ENCODE data around the gene MED20.

The MED20 gene

GRCh38 chr6:41935685-41936072, 14.7 kb upstream of the MED20 start:
- DNase-seq (ENCODE audit: low read depth): no peak
- TF ChIP-seq, protein P1, sequence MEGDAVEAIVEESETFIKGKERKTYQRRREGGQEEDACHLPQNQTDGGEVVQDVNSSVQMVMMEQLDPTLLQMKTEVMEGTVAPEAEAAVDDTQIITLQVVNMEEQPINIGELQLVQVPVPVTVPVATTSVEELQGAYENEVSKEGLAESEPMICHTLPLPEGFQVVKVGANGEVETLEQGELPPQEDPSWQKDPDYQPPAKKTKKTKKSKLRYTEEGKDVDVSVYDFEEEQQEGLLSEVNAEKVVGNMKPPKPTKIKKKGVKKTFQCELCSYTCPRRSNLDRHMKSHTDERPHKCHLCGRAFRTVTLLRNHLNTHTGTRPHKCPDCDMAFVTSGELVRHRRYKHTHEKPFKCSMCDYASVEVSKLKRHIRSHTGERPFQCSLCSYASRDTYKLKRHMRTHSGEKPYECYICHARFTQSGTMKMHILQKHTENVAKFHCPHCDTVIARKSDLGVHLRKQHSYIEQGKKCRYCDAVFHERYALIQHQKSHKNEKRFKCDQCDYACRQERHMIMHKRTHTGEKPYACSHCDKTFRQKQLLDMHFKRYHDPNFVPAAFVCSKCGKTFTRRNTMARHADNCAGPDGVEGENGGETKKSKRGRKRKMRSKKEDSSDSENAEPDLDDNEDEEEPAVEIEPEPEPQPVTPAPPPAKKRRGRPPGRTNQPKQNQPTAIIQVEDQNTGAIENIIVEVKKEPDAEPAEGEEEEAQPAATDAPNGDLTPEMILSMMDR (IDR thresholded peaks at IDR 0.05; ENCODE audit: low read length, missing control alignments): no peak
- H3K4me3 ChIP-seq (replicated peaks; ENCODE audit: low read depth, low read length): no peak overlapping the region

- no peak overlapping the region for H3K4me3 ChIP-seq (replicated peaks; ENCODE audit: low read depth, low read length)
- no peak for DNase-seq (ENCODE audit: low read depth)
- TF ChIP-seq, protein P1 (IDR thresholded peaks at IDR 0.05; ENCODE audit: low read length, missing control alignments): no peak
Measured at GRCh38 chr6:41935193-41935574, 14.2 kb upstream of the MED20 start.

DNA sequence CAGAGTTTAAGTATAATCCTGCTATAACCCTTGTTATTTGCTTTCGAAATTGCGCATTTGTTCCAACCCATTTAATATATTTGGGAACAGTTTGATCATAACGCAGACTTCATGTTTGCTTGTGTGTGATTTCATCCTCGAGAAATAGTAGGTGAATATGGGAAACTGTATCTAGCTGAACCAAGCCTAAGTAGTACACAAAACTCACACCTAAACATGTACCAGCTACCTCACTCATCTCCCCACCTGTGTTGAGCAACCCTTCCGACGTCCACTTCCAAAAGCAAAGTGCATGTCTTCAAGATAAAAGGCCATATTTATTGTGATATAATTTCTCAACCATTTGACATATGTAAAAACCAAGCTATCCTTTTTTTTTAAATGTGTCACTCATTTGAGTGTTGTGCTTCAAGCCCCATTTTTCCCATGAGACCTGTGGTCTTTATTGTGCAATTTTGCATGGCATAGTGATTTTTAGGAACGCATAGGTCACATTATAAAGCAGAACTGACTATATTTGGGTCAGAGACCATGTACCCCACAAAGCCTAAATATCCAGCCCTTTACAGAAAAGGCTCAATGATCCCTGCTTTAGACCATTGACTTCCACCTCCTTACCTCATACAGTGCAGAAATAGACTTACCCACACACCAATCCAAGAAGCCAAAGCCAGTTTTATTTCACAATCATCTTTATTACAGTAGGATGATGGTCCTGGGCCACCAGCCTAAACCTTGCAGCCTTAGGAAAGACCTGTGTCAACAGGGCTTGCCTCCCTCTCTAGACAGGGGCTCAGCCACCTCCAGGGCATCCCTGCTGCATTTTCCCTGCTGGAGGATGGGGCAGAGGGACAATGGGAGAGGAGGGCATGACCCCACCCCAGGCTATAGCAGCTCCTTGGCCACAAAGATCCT, 13.6 kb upstream of the MED20 start:
- TF ChIP-seq, protein P1 (IDR thresholded peaks at IDR 0.05; ENCODE audit: low read length, missing control alignments): no peak
- H3K4me3 ChIP-seq (replicated peaks; ENCODE audit: low read depth, low read length): no peak overlapping the region
- DNase-seq (ENCODE audit: low read depth): no peak

DNA sequence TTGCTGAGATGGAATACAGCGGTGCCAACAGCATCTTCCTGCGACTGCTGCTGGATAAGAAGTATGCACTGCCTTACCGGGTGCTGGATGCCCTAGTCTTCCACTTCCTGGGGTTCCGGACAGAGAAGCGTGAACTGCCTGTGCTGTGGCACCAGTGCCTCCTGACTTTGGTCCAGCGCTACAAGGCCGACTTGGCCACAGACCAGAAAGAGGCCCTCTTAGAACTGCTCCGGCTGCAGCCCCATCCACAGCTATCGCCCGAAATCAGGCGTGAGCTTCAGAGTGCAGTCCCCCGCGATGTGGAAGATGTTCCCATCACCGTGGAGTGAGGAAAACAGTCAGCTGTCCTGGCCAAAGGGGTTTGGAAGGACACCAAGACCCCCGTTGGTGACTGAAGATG, 11.4 kb upstream of the MED20 start:
- H3K4me3 ChIP-seq (replicated peaks; ENCODE audit: low read depth, low read length): no peak overlapping the region
- no peak for DNase-seq (ENCODE audit: low read depth)
- TF ChIP-seq, protein P1 (IDR thresholded peaks at IDR 0.05; ENCODE audit: low read length, missing control alignments): no peak

DNA sequence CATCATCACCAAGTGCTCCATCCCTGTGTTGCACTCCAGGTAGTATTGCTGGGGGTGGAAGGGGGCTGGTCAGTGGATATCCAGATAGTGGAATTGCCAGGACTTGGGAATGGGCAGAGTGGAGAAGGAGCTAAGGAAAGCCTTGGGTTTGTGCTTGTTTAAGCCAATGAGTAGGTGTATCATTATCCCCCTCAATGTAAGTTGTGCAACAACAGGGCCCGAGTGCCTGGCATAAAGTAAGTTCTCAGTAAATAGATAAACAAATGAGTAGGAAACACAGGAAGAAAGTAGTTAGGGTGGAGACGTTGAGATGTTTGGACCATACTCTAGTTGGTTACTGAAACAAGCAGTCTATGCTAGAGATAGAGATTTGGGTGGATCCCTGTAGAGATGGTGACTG, 10.9 kb upstream of the MED20 start:
- DNase-seq (ENCODE audit: low read depth): no peak
- TF ChIP-seq, protein P1 (IDR thresholded peaks at IDR 0.05; ENCODE audit: low read length, missing control alignments): no peak
- H3K4me3 ChIP-seq (replicated peaks; ENCODE audit: low read depth, low read length): no peak overlapping the region

DNA sequence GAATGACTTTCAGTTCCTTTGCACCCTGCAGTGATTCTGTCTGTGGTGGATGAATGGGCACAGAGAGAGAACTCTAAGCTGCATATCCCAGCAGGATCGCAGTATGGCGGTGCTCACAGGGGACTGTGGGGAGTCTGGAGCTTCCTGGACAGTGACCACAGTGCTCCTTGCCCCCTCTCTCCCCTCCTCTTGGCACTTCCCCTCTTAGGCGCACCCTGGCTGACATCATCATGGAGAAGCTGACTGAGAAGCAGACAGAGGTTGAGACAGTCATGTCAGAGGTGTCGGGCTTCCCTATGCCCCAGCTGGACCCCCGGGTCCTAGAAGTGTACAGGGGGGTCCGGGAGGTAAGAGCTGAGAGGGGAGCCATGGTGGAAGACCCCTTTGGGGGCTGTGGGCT, 9.0 kb upstream of the MED20 start:
- H3K4me3 ChIP-seq (replicated peaks; ENCODE audit: low read depth, low read length): no peak overlapping the region
- TF ChIP-seq, protein P1 (IDR thresholded peaks at IDR 0.05; ENCODE audit: low read length, missing control alignments): no peak
- no peak for DNase-seq (ENCODE audit: low read depth)

DNA sequence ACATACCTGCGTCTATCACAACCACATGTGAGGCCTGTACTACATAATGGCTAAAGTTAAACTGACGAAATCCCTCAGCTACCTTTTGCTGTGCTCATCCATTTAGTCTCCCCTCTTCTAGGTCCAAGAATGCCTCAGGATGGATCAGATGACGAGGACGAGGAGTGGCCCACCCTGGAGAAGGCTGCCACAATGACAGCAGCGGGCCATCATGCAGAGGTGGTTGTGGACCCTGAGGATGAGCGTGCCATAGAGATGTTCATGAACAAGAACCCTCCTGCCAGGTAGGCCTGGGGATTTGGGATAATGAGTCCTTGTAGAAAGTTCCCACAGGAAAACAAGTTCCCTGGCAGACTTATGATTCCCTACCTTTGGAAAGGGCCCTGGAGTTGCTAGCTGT, 6.3 kb upstream of the MED20 start:
- no peak for DNase-seq (ENCODE audit: low read depth)
- TF ChIP-seq, protein P1 (IDR thresholded peaks at IDR 0.05; ENCODE audit: low read length, missing control alignments): no peak
- H3K4me3 ChIP-seq (replicated peaks; ENCODE audit: low read depth, low read length): no peak overlapping the region
